PC-9 (cell line): Measurements from ENCODE around the gene ITGB5. TPM values are rescaled to one million over a fixed set of nuclear protein-coding genes. Genes with fewer than 3 reads are reported as not detected.
"Not testable (repeated sequence)": the region's sequence is repeated elsewhere in the genome, so short reads cannot be mapped to it uniquely, and the experiment has no call there.

Source experiments
- BruUV-seq: library from RNA; stranded (reverse); fragments of 400-500 nt; replicated peaks from 2 replicates; lab custom pipeline; 2021; lab: Mats Ljungman, UMichigan
- CTCF ChIA-PET: fragments of 300-600 bp; sonication (Branson Sonifier 250); formaldehyde crosslinking; loops from one replicate; lab custom pipeline; 2022; ENCODE audit warnings: antibody characterized with exemption; lab: Charles Lee
- POLR2A ChIA-PET: fragments of 300-600 bp; sonication (Branson Sonifier 250); formaldehyde crosslinking; loops from one replicate; lab custom pipeline; 2022; ENCODE audit warnings: antibody characterized with exemption; ENCODE audit not compliant: unreplicated experiment; lab: Charles Lee
- DNase-seq, 2 experiments: peaks; one replicate each; pipeline versions ENCODE4 v3.0.0 to v3.0.0-alpha.2; 2015 to 2022; ENCODE audit warnings: mixed read lengths in 1 of 2
- H2AFZ ChIP-seq: fragments of 200-600 bp; sonication (generic); 2 replicates; pipeline ENCODE4 v1.8.1; 2017; ENCODE audit warnings: antibody characterized with exemption
- H3F3A ChIP-seq: fragments of 200-600 bp; sonication (generic); 2 replicates; pipeline ENCODE4 v1.8.1; 2017; ENCODE audit warnings: antibody characterized with exemption, mild to moderate bottlenecking, low read depth; ENCODE audit not compliant: insufficient read depth
- H3K27ac ChIP-seq: fragments of 200-600 bp; sonication (generic); 2 replicates; pipeline ENCODE4 v1.6.1; 2016; ENCODE audit warnings: mixed run types
- H3K27me3 ChIP-seq: fragments of 200-600 bp; sonication (generic); 2 replicates; pipeline ENCODE4 v1.6.1; 2016; ENCODE audit warnings: low read depth, mixed run types; ENCODE audit not compliant: insufficient read depth
- H3K36me3 ChIP-seq: fragments of 200-600 bp; sonication (generic); 2 replicates; pipeline ENCODE4 v1.6.1; 2016; ENCODE audit warnings: low read depth, mixed run types
- H3K4me1 ChIP-seq: fragments of 200-600 bp; sonication (generic); replicated peaks from 2 replicates; pipeline ENCODE4 v1.6.1; 2016; ENCODE audit warnings: mixed run types; ENCODE audit not compliant: insufficient read depth
- H3K4me2 ChIP-seq: fragments of 200-600 bp; sonication (generic); 2 replicates; pipeline ENCODE4 v1.6.1; 2017; ENCODE audit warnings: mixed run types
- H3K4me3 ChIP-seq: fragments of 200-600 bp; sonication (generic); 2 replicates; pipeline ENCODE4 v1.6.1; 2016; ENCODE audit warnings: mixed run types
- H3K79me2 ChIP-seq: fragments of 200-600 bp; sonication (generic); 2 replicates; pipeline ENCODE4 v1.6.1; 2017; ENCODE audit warnings: low read depth, mixed run types
- H3K9me2 ChIP-seq: fragments of 200-600 bp; sonication (generic); 2 replicates; pipeline ENCODE4 v1.8.1; 2017; ENCODE audit warnings: mild to moderate bottlenecking; ENCODE audit not compliant: insufficient read depth
- H3K9me3 ChIP-seq: fragments of 200-600 bp; sonication (generic); 2 replicates; pipeline ENCODE4 v1.8.1; 2016; ENCODE audit warnings: low read depth; ENCODE audit not compliant: insufficient read depth
- H4K20me1 ChIP-seq: fragments of 200-600 bp; sonication (generic); 2 replicates; pipeline ENCODE4 v1.8.1; 2017; ENCODE audit not compliant: insufficient read depth
- EZH2 ChIP-seq: fragments of 200-600 bp; sonication (generic); IDR thresholded peaks from 2 replicates; pipeline ENCODE4 v1.8.0; 2017; ENCODE audit warnings: antibody characterized with exemption, low read depth
- intact Hi-C: fragments of 100-400 bp; cut with micrococcal nuclease; formaldehyde crosslinking; loops from one replicate; pipeline ENCODE4 v1.10.0; 2022; ENCODE audit not compliant: unreplicated experiment
- total RNA-seq: library from RNA; stranded (reverse); gene quantifications from 2 replicates; pipeline ENCODE4 v1.2.3, GENCODE V29; 2021
- TF ChIP-seq, protein P1 (sequence below): fragments of 200-600 bp; sonication (generic); conservative IDR thresholded peaks from 2 replicates; pipeline ENCODE4 v1.6.1; 2017; ENCODE audit warnings: mixed run types, antibody characterized with exemption, mild to moderate bottlenecking, moderate library complexity

Gene ITGB5
- total RNA-seq, 1 experiment from 2014 or later: 226 TPM

DNA sequence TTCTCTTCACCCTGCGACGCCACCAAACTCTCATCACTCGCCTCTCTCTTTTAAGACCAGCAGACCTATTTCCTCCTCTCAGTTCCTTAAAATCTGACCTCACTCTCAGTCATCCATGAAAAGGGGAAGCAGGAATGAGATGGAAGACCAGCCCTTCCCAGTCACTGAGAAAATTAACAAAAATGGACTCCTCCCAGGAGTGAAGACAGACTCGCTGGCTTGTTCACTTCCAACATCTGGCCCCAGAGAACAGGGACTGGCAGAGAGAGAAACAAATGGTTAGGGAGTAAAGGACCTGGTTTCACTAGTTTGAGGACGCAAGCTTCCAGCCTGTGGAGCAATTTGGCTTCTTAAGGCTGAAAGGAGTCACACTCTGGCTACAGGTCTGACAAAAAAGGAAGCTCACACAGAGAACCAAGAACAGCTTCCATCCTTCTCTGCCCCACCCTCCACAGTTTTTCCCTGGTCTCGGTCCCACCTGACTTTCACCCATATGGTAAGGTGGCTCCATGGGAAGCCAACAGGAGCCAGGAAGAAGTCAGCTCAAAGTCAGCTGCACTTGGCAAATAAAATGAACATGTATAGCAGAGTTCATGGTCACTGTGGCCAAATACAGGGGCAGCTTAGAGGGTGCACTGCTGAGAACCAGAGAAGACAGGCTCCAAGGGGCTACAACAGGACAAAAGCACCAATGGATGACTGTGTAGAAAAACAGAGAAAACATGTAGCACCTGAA lies 57.2 kb downstream of the ITGB5 start:
- Histone ChIP-seq H3F3A (peaks cover 41% of the 10 kb centered on the region), H3K79me2 (peaks cover 37% of the 10 kb centered on the region), H2AFZ (no peak overlapping the region), H3K9me2 (no peaks in the 10 kb centered on the region), H3K36me3 (peaks cover 33% of the 10 kb centered on the region), H3K27ac (no peak overlapping the region), H3K4me3 (no peak overlapping the region), H4K20me1 (no peaks in the 10 kb centered on the region), H3K4me2 (no peak overlapping the region), H3K4me1 (peaks cover 54% of the 10 kb centered on the region), H3K9me3 (peaks cover 5% of the 10 kb centered on the region; the same call in 1 of the 2 replicates), H3K27me3 (no peaks in the 10 kb centered on the region)
- intact Hi-C loops: loop anchor here (5.0 kb wide), 1 partner anchor 198 kb away; no protein-coding TSS in a partner anchor
- TF ChIP-seq, protein P1, sequence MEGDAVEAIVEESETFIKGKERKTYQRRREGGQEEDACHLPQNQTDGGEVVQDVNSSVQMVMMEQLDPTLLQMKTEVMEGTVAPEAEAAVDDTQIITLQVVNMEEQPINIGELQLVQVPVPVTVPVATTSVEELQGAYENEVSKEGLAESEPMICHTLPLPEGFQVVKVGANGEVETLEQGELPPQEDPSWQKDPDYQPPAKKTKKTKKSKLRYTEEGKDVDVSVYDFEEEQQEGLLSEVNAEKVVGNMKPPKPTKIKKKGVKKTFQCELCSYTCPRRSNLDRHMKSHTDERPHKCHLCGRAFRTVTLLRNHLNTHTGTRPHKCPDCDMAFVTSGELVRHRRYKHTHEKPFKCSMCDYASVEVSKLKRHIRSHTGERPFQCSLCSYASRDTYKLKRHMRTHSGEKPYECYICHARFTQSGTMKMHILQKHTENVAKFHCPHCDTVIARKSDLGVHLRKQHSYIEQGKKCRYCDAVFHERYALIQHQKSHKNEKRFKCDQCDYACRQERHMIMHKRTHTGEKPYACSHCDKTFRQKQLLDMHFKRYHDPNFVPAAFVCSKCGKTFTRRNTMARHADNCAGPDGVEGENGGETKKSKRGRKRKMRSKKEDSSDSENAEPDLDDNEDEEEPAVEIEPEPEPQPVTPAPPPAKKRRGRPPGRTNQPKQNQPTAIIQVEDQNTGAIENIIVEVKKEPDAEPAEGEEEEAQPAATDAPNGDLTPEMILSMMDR: no peak
- no peak for TF ChIP-seq EZH2
- BruUV-seq: no TSS peak
- ChIA-PET POLR2A (no interaction called here), CTCF (interaction anchor here (0.5 kb wide), 1 partner anchor 16 kb away, joined by 8 read pairs; no protein-coding TSS in a partner anchor)
- DNase-seq: no peak

DNA sequence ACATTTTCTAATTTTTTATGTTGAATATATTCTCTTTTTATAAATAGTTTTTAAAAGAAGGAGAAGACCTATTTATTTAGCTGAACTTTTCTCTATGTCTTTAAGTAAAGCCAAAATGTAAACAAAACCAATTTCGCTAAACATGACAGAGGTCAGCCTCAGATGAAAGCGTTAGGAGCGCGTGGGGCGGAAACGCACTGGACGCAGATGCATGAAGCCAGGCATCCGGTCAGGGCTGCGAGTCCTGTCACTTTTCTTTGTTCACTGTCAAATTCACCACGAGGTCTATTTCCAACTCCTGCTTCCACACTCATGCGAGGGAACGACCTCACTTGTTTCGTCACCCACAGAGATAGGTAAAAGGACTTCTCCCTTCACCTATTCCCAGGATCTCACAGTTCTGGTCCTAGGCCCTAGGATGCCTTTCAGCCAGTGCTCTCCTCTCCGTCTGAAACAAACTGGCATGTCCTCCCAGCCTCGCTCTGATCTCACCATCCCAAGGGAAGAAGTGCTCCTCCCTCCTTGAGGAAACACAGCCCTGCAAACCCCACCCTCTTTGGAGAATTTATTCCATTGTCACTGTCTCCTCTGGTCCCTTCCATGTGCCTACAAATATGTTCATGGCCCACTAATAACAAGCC lies 57.9 kb downstream of the ITGB5 start:
- H3F3A ChIP-seq: peaks cover 42% of the 10 kb centered on the region
- peaks cover 33% of the 10 kb centered on the region for H3K36me3 ChIP-seq
- H3K9me2 ChIP-seq: no peaks in the 10 kb centered on the region
- intact Hi-C loops: loop anchor here (5.0 kb wide), 1 partner anchor 197 kb away; no protein-coding TSS in a partner anchor
- no TSS peak for BruUV-seq
- no peak overlapping the region for H3K4me3 ChIP-seq
- no peaks in the 10 kb centered on the region for H4K20me1 ChIP-seq
- H3K9me3 ChIP-seq: peaks cover 5% of the 10 kb centered on the region; the same call in 1 of the 2 replicates
- H3K4me1 ChIP-seq: peaks cover 54% of the 10 kb centered on the region
- H3K27ac ChIP-seq: no peak overlapping the region
- POLR2A ChIA-PET: interaction anchor here (0.7 kb wide), 1 partner anchor 1369 kb away, joined by 6 read pairs; no protein-coding TSS in a partner anchor
- DNase-seq: no peak
- CTCF ChIA-PET: no interaction called here
- peaks cover 37% of the 10 kb centered on the region for H3K79me2 ChIP-seq
- no peaks in the 10 kb centered on the region for H3K27me3 ChIP-seq
- no peak overlapping the region for H3K4me2 ChIP-seq
- TF ChIP-seq, protein P1: no peak
- no peak for TF ChIP-seq EZH2
- no peak overlapping the region for H2AFZ ChIP-seq

DNA sequence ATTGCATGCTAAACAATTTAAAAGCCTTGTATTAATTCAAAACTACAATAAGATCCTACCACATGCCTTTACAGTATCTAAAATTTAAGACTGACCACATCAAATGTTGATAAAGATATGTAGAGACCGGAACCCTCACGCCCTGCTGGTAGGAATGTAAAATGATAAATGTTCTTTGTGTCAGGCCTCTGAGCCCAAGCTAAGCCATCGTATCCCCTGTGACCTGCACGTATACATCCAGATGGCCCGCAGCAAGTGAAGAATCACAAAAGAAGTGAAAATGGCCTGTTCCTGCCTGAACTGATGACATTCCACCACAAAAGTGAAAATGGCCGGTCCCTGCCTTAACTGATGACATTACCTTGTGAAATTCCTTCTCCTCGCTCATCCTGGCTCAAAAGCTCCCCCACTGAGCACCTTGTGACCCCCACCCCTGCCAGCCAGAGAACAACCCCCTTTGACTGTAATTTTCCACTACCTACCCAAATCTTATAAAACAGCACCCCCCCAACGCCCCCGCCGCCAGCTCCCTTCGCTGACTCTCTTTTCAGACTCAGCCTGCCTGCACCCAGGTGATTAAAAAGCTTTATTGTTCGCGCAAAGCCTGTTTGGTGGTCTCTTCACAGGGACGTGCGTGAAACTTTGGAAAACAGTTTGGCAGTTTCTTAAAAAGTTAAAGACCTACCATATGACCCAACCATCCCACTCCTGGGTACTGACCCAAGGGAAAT lies 59.5 kb downstream of the ITGB5 start:
- H3K4me1 ChIP-seq: peaks cover 47% of the 10 kb centered on the region
- TF ChIP-seq, protein P1: peak; percentile 48; the same call in 1 of the 2 replicates
- peaks cover 38% of the 10 kb centered on the region for H3F3A ChIP-seq
- POLR2A ChIA-PET, DNase-seq, H3K4me2 ChIP-seq, H2AFZ ChIP-seq, H3K9me2 ChIP-seq, BruUV-seq, H3K4me3 ChIP-seq, H3K27me3 ChIP-seq, H3K9me3 ChIP-seq, H4K20me1 ChIP-seq: not testable (repeated sequence)
- peak overlapping the region; percentile 5; the same call in 1 of the 2 replicates for H3K27ac ChIP-seq
- H3K36me3 ChIP-seq: peaks cover 25% of the 10 kb centered on the region; the same call in 1 of the 2 replicates
- H3K79me2 ChIP-seq: peaks cover 30% of the 10 kb centered on the region; the same call in 1 of the 2 replicates
- intact Hi-C loops: loop anchor here (5.0 kb wide), 1 partner anchor 195 kb away; no protein-coding TSS in a partner anchor
- CTCF ChIA-PET: interaction anchor here (0.6 to 1.1 kb wide), 3 partner anchors 17 to 151 kb away, joined by 3 to 4 read pairs (median 3); no protein-coding TSS in a partner anchor
